TTC549 (cell line): ENCODE measurements around the gene AGFG2.
"Not testable (repeated sequence)": the region's sequence is repeated elsewhere in the genome, so short reads cannot be mapped to it uniquely, and the experiment has no call there.

Experiments
- FAIRE-seq: peaks from 2 replicates; lab custom pipeline; 2012; peaks lifted over from hg19 to GRCh38; lab: Jason Lieb, UNC

AGFG2 gene

GRCh38 chr7:100552532-100552931 is 13.5 kb downstream of the AGFG2 start:
- FAIRE-seq, result no peak

GRCh38 chr7:100553032-100553431 is 14.0 kb downstream of the AGFG2 start:
- no peak for FAIRE-seq

GRCh38 chr7:100555701-100556100 is 16.7 kb downstream of the AGFG2 start:
- no peak for FAIRE-seq

GRCh38 chr7:100556541-100556940 is 17.5 kb downstream of the AGFG2 start:
- FAIRE-seq, result no peak

GRCh38 chr7:100559127-100559526 is 20.1 kb downstream of the AGFG2 start:
- FAIRE-seq, result no peak

- FAIRE-seq, result no peak
Observed at GRCh38 chr7:100561491-100562194, 22.6 kb downstream of the AGFG2 start.

- FAIRE-seq, result no peak
Observed at GRCh38 chr7:100562195-100563099, 23.4 kb downstream of the AGFG2 start.

GRCh38 chr7:100563100-100563564 is 24.1 kb downstream of the AGFG2 start:
- FAIRE-seq, result no peak

GRCh38 chr7:100563809-100564400 is 24.9 kb downstream of the AGFG2 start:
- FAIRE-seq, result no peak

- not testable (repeated sequence) for FAIRE-seq
Observed at GRCh38 chr7:100564405-100564804, 25.4 kb downstream of the AGFG2 start.

- no peak for FAIRE-seq
Observed at GRCh38 chr7:100565133-100565571, 26.1 kb downstream of the AGFG2 start.

- FAIRE-seq, result no peak
Observed at GRCh38 chr7:100566018-100566531, 27.1 kb downstream of the AGFG2 start.

- no peak for FAIRE-seq
Observed at GRCh38 chr7:100567031-100567730, 28.2 kb downstream of the AGFG2 start.

- FAIRE-seq, result no peak
Observed at GRCh38 chr7:100567751-100568175, 28.8 kb downstream of the AGFG2 start.

- no peak for FAIRE-seq
Observed at GRCh38 chr7:100568176-100568895, 29.3 kb downstream of the AGFG2 start.

- no peak for FAIRE-seq
Observed at GRCh38 chr7:100568896-100569844, 30.2 kb downstream of the AGFG2 start.

GRCh38 chr7:100570954-100571828 is 32.2 kb downstream of the AGFG2 start:
- FAIRE-seq, result no peak

GRCh38 chr7:100571829-100572116 is 32.8 kb downstream of the AGFG2 start:
- no peak for FAIRE-seq

GRCh38 chr7:100572281-100572948 is 33.4 kb downstream of the AGFG2 start:
- no peak for FAIRE-seq
